Stomach (tissue), 9 donors: ENCODE measurements around the gene CLIC6. TPM values are rescaled to one million over a fixed set of nuclear protein-coding genes. Genes with fewer than 3 reads are reported as not detected.

Experiments used
- DNase-seq, 2 donors: peaks; one replicate each; pipeline versions ENCODE4 v3.0.0 to v3.0.0-alpha.2; 2013 to 2019
- H3K27ac ChIP-seq, 5 donors: fragments of 200-600 bp in 4 of 5; sonication (generic) in 4 of 5; one replicate each; pipeline ENCODE4 v1.5.1; 2013 to 2019; ENCODE audit warnings: mild to moderate bottlenecking in 1 of 5, moderate library complexity in 1 of 5
- H3K27me3 ChIP-seq, 3 donors: fragments of 200-600 bp; sonication (generic); one replicate each; pipeline ENCODE4 v1.5.1; 2017 to 2019; ENCODE audit warnings: mixed run types in 1 of 3
- H3K36me3 ChIP-seq, 4 donors: fragments of 200-600 bp; sonication (generic); 1 replicate in 3 of 4; 2 replicates in 1 of 4; pipeline ENCODE4 v1.5.1; 2016 to 2019
- H3K4me1 ChIP-seq, 4 donors: fragments of 200-600 bp; sonication (generic); one replicate each; pipeline ENCODE4 v1.5.1; 2016 to 2019
- H3K4me3 ChIP-seq, 4 donors: fragments of 200-600 bp; sonication (generic) in 3 of 4; one replicate each; pipeline ENCODE4 v1.5.1; 2016 to 2019; ENCODE audit warnings: mild to moderate bottlenecking in 1 of 4
- H3K9me3 ChIP-seq, 4 donors: fragments of 200-600 bp; sonication (generic); one replicate each; pipeline ENCODE4 v1.5.1; 2016 to 2019
- CTCF ChIP-seq, 7 experiments: fragments of 450-650 bp in 4 of 7; fragments of 200-600 bp in 3 of 7; sonication (generic) in 3 of 7; IDR thresholded peaks; one replicate each; pipeline ENCODE4 v1.5.1; 2016 to 2019; ENCODE audit warnings: antibody characterized with exemption in 7 of 7, control low read depth in 2 of 7, mild to moderate bottlenecking in 1 of 7
- EP300 ChIP-seq: sonication (generic); formaldehyde crosslinking; IDR thresholded peaks from one replicate; pipeline ENCODE4 v1.6.1; 2017; ENCODE audit warnings: antibody characterized with exemption
- POLR2A ChIP-seq, 4 donors: fragments of 450-650 bp; IDR thresholded peaks; one replicate each; pipeline ENCODE4 v1.6.1; 2016; ENCODE audit warnings: antibody characterized with exemption in 4 of 4, control low read depth in 2 of 4, mild to moderate bottlenecking in 1 of 4, moderate library complexity in 1 of 4
- POLR2AphosphoS5 ChIP-seq, 3 donors: sonication (generic); formaldehyde crosslinking; IDR thresholded peaks; one replicate each; pipeline ENCODE4 v1.6.1; 2016; ENCODE audit warnings: antibody characterized with exemption in 3 of 3
- WGBS, 5 donors: extraction: QIAGEN DNeasy Blood & Tissue Kit in 3 of 5; methylation state at CpG; one replicate each; pipeline versions ENCODE4 v1.1.5 to v1.1.7; 2013 to 2018; 5-methylcytosine and 5-hydroxymethylcytosine counted together
- intact Hi-C: fragments of 100-400 bp; cut with DNase I; formaldehyde crosslinking; loops from one replicate; pipeline ENCODE4 v1.15.1; 2023; ENCODE audit warnings: low total_unique reads
- polyA plus RNA-seq, 3 donors: library from polyadenylated mRNA; stranded (reverse); fragments of 200-250 nt; gene quantifications; one replicate each; pipeline ENCODE4 v1.2.3, GENCODE V29; 2013
- total RNA-seq, 5 donors: library from RNA; depleted of rRNA; stranded (reverse); fragments of >200 nt; gene quantifications; one replicate each; pipeline versions ENCODE4 v1.1.0 to v1.2.3, GENCODE V29; 2014 to 2016
- donor health status: healthy with polysubstance abuse.
- donor health status: Bipolar disorder and iron deficiency.
- donor health status: healthy.

The CLIC6 gene
- total and polyA plus RNA-seq, 8 donors = 3.8 to 103 (median 64.8) TPM

- Histone ChIP-seq H3K27ac (no peak overlapping the region), H3K9me3 (no peaks in the 10 kb centered on the region)
- intact Hi-C loops = no loop called here
These were observed 32.9 kb downstream of the CLIC6 start for GRCh38 chr21:34701726-34702125.

GRCh38 chr21:34702341-34703170 lies 33.8 kb downstream of the CLIC6 start:
- 75 to 89% (median 85%) methylated on average over 20 to 22 of the region's 22 CpGs for WGBS, 5 donors
- intact Hi-C loops = no loop called here

More at GRCh38 chr21:34701726-34702125, 32.9 kb downstream of the CLIC6 start:
- peaks cover 0 to 5% (median 0%) of the 10 kb centered on the region in 4 donors for H3K4me1 ChIP-seq
- H3K27me3 ChIP-seq = peaks cover 0 to 11% (median 0%) of the 10 kb centered on the region in 3 donors
- no peak for TF ChIP-seq CTCF (IDR thresholded peaks at IDR 0.05)
- no peak for TF ChIP-seq POLR2AphosphoS5 (IDR thresholded peaks at IDR 0.05)
- no peak for TF ChIP-seq EP300
- TF ChIP-seq POLR2A (IDR thresholded peaks at IDR 0.05) = no peak
- DNase-seq = no peak
- no peak overlapping the region for H3K4me3 ChIP-seq
- H3K36me3 ChIP-seq = peaks cover 0 to 7% (median 2%) of the 10 kb centered on the region in 4 donors
- 78 to 96% (median 90%) methylated on average over 8 of the region's 8 CpGs for WGBS, 5 donors

GRCh38 chr21:34703571-34703970 lies 34.8 kb downstream of the CLIC6 start:
- intact Hi-C loops = no loop called here
- no peak for DNase-seq
- Histone ChIP-seq H3K27ac (no peak overlapping the region), H3K27me3 (peaks cover 0 to 11% (median 0%) of the 10 kb centered on the region in 3 donors), H3K36me3 (peaks cover 0 to 24% (median 11%) of the 10 kb centered on the region in 4 donors), H3K4me1 (peaks cover 0 to 5% (median 0%) of the 10 kb centered on the region in 4 donors), H3K9me3 (no peaks in the 10 kb centered on the region), H3K4me3 (no peak overlapping the region)
- TF ChIP-seq POLR2A (IDR thresholded peaks at IDR 0.05) = no peak
- TF ChIP-seq CTCF (IDR thresholded peaks at IDR 0.05) = no peak
- TF ChIP-seq EP300 = no peak
- TF ChIP-seq POLR2AphosphoS5 (IDR thresholded peaks at IDR 0.05) = no peak
- WGBS, 5 donors = 91 to 96% (median 94%) methylated on average over 12 of the region's 12 CpGs

More at GRCh38 chr21:34702341-34703170, 33.8 kb downstream of the CLIC6 start:
- H3K4me3 ChIP-seq = no peak overlapping the region
- no peaks in the 10 kb centered on the region for H3K9me3 ChIP-seq
- H3K27ac ChIP-seq = no peak overlapping the region
- peaks cover 0 to 11% (median 0%) of the 10 kb centered on the region in 3 donors for H3K27me3 ChIP-seq
- DNase-seq = peak in 1 of 2 donors; percentile 26
- peaks cover 0 to 14% (median 3%) of the 10 kb centered on the region in 4 donors for H3K36me3 ChIP-seq
- TF ChIP-seq POLR2A (IDR thresholded peaks at IDR 0.05) = no peak
- TF ChIP-seq POLR2AphosphoS5 (IDR thresholded peaks at IDR 0.05) = no peak
- H3K4me1 ChIP-seq = peaks cover 0 to 5% (median 0%) of the 10 kb centered on the region in 4 donors

GRCh38 chr21:34704119-34704518 lies 35.3 kb downstream of the CLIC6 start:
- intact Hi-C loops = no loop called here
- Histone ChIP-seq H3K36me3 (peaks cover 0 to 29% (median 13%) of the 10 kb centered on the region in 4 donors), H3K27ac (no peak overlapping the region), H3K9me3 (no peaks in the 10 kb centered on the region), H3K4me3 (no peak overlapping the region), H3K27me3 (peaks cover 0 to 14% (median 0%) of the 10 kb centered on the region in 3 donors), H3K4me1 (peaks cover 0 to 5% (median 0%) of the 10 kb centered on the region in 4 donors)
- no peak for TF ChIP-seq CTCF (IDR thresholded peaks at IDR 0.05)
- TF ChIP-seq POLR2AphosphoS5 (IDR thresholded peaks at IDR 0.05) = peak in 1 of 3 donors; percentile 10
- no peak for TF ChIP-seq POLR2A (IDR thresholded peaks at IDR 0.05)
- no peak for DNase-seq
- 81 to 92% (median 88%) methylated on average over 7 of the region's 7 CpGs for WGBS, 5 donors
